HepG2 (cell line): ENCODE results near the gene PSEN2. TPM values are rescaled to one million over a fixed set of nuclear protein-coding genes. Genes with fewer than 3 reads are reported as not detected.

ENCODE experiments used
- ARNTL ChIP-seq: sonication (generic); formaldehyde crosslinking; IDR thresholded peaks from 2 replicates; pipeline ENCODE4 v1.4.0; 2020; ENCODE audit warnings: mild to moderate bottlenecking, missing genetic modification reagents
- ATF4 ChIP-seq, 2 experiments: fragments of 450-650 bp in 1 of 2; sonication (generic) in 1 of 2; formaldehyde crosslinking; IDR thresholded peaks; 2 replicates each; pipeline versions ENCODE4 v1.5.0 to v1.8.0; 2020 to 2022; ENCODE audit warnings: mild to moderate bottlenecking in 1 of 2, missing genetic modification reagents in 1 of 2
- GMEB2 ChIP-seq: IDR thresholded peaks from 2 replicates; pipeline ENCODE4 v1.6.1; 2016; ENCODE audit warnings: missing biosample characterization, missing genetic modification reagents, low read depth
- HOXD1 ChIP-seq: sonication (generic); formaldehyde crosslinking; IDR thresholded peaks from 2 replicates; pipeline ENCODE4 v1.5.0; 2020; ENCODE audit warnings: missing genetic modification reagents
- MED1 ChIP-seq: sonication (generic); formaldehyde crosslinking; IDR thresholded peaks from 2 replicates; pipeline ENCODE4 v1.4.0; 2020; ENCODE audit warnings: missing genetic modification reagents
- MIER2 ChIP-seq: IDR thresholded peaks from 2 replicates; pipeline ENCODE4 v1.6.1; 2016; ENCODE audit warnings: missing biosample characterization, missing genetic modification reagents
- MLX ChIP-seq: IDR thresholded peaks from 2 replicates; pipeline ENCODE4 v1.6.1; 2016
- NR3C1 ChIP-seq: sonication (generic); formaldehyde crosslinking; IDR thresholded peaks from 2 replicates; pipeline ENCODE4 v1.4.0; 2020; ENCODE audit warnings: missing genetic modification reagents
- NRL ChIP-seq: sonication (generic); formaldehyde crosslinking; IDR thresholded peaks from 2 replicates; pipeline ENCODE4 v1.5.0; 2020; ENCODE audit warnings: missing genetic modification reagents, mild to moderate bottlenecking, moderate library complexity, borderline replicate concordance
- PAWR ChIP-seq: sonication (generic); formaldehyde crosslinking; IDR thresholded peaks from 2 replicates; pipeline ENCODE4 v1.4.0; 2020; ENCODE audit warnings: missing genetic modification reagents, mild to moderate bottlenecking, borderline replicate concordance
- PBX2 ChIP-seq: IDR thresholded peaks from 2 replicates; pipeline ENCODE4 v1.6.1; 2016; ENCODE audit warnings: control low read depth
- RELA ChIP-seq: sonication (generic); formaldehyde crosslinking; IDR thresholded peaks from 2 replicates; pipeline ENCODE4 v1.4.0; 2020; ENCODE audit warnings: missing genetic modification reagents
- TGIF2 ChIP-seq: IDR thresholded peaks from 2 replicates; pipeline ENCODE4 v1.6.1; 2016; ENCODE audit warnings: control low read depth, missing compliant biosample characterization
- TRIM22 ChIP-seq: fragments of 450-650 bp; IDR thresholded peaks from 2 replicates; pipeline ENCODE4 v1.6.1; 2017
- ZBTB38 ChIP-seq: sonication (generic); formaldehyde crosslinking; IDR thresholded peaks from 2 replicates; pipeline ENCODE4 v1.5.1; 2020; ENCODE audit warnings: mild to moderate bottlenecking, missing genetic modification reagents
- ZNF230 ChIP-seq: sonication (generic); formaldehyde crosslinking; IDR thresholded peaks from 2 replicates; pipeline ENCODE4 v1.4.0; 2020; ENCODE audit warnings: mild to moderate bottlenecking, missing genetic modification reagents
- ZNF350 ChIP-seq: sonication (generic); formaldehyde crosslinking; IDR thresholded peaks from 2 replicates; pipeline ENCODE4 v1.4.0; 2020; ENCODE audit warnings: mild to moderate bottlenecking, low read depth, missing genetic modification reagents, borderline replicate concordance
- ZNF414 ChIP-seq: sonication (generic); formaldehyde crosslinking; IDR thresholded peaks from 2 replicates; pipeline ENCODE4 v1.5.0; 2020; ENCODE audit warnings: missing genetic modification reagents
- ZNF784 ChIP-seq: sonication (generic); formaldehyde crosslinking; IDR thresholded peaks from 2 replicates; pipeline ENCODE4 v1.5.1; 2020; ENCODE audit warnings: missing genetic modification reagents, mild to moderate bottlenecking, borderline replicate concordance
- polyA plus RNA-seq, 8 experiments: library from polyadenylated mRNA; depleted of rRNA in 3 of 8; stranded (reverse) in 7 of 8; unstranded in 1 of 8; fragments of >200 nt; fragmentation: Illumina TruSeq in 4 of 8; extraction: Trizol in 4 of 8; gene quantifications; 2 replicates each; pipeline versions ENCODE4 v1.2.1 to v1.2.3, GENCODE V29; 2011 to 2016; ENCODE audit warnings: low read depth in 4 of 8, missing spikeins in 1 of 8, mixed read lengths in 1 of 8; ENCODE audit not compliant: insufficient read depth in 1 of 8
- total RNA-seq, 5 experiments: library from RNA; depleted of rRNA; stranded (reverse); fragments of >200 nt; fragmentation: Illumina TruSeq; extraction: Trizol; gene quantifications; 2 replicates each; pipeline ENCODE4 v1.2.3, GENCODE V29; 2016; ENCODE audit warnings: low read depth in 1 of 5

Gene PSEN2
- total and polyA plus RNA-seq, 2 of the 13 experiments (the other 11 are each of a cell fraction or from before 2014, with no cell fraction given), result 5.9 to 13.1 TPM

- TF ChIP-seq ZNF784 (CRISPR knock-in tag), result 0 out of 2 replicates have a peak, but pooled peaks have one; percentile 70
- TF ChIP-seq MLX (CRISPR knock-in tag), result peak; percentile 99
- peak; percentile 35; the same call in 1 of the 2 replicates for TF ChIP-seq MED1
- TF ChIP-seq ZNF230 (CRISPR knock-in tag), result no peak
- TF ChIP-seq GMEB2, result peak; percentile 68
- no peak for TF ChIP-seq RELA
- TF ChIP-seq ZNF414, result peak; percentile 28; the same call in 1 of the 2 replicates
- no peak for TF ChIP-seq PBX2 (CRISPR knock-in tag)
- TF ChIP-seq ZNF350 (CRISPR knock-in tag), result peak; percentile 49; the same call in 1 of the 2 replicates
- TF ChIP-seq ARNTL, result peak; percentile 76
- no peak for TF ChIP-seq NR3C1 (CRISPR knock-in tag)
- TF ChIP-seq HOXD1, result peak; percentile 70
- no peak for TF ChIP-seq TRIM22
- no peak for TF ChIP-seq PAWR
- 0 out of 2 replicates have a peak, but pooled peaks have one; percentile 69 for TF ChIP-seq NRL (CRISPR knock-in tag)
- TF ChIP-seq TGIF2 (CRISPR knock-in tag), result 0 out of 2 replicates have a peak, but pooled peaks have one; percentile 16
- TF ChIP-seq ZBTB38 (CRISPR knock-in tag), result no peak
- TF ChIP-seq ATF4 (CRISPR knock-in tag; IDR thresholded peaks at IDR 0.05), result peak in 1 of 2 experiments; percentile 58; a peak in 2 of 4 replicates
- TF ChIP-seq MIER2, result no peak
These were observed 69.8 kb downstream of the PSEN2 start, which contains the start of gene COQ8A (continued) for GRCh38 chr1:226940029-226940805.
